CMK (cell line): ENCODE data around the gene OR6N1.

Experiments used
- DNase-seq: peaks from one replicate; pipeline ENCODE4 v3.0.0-alpha.2; 2010; ENCODE audit warnings: low read depth

Gene OR6N1, protein sequence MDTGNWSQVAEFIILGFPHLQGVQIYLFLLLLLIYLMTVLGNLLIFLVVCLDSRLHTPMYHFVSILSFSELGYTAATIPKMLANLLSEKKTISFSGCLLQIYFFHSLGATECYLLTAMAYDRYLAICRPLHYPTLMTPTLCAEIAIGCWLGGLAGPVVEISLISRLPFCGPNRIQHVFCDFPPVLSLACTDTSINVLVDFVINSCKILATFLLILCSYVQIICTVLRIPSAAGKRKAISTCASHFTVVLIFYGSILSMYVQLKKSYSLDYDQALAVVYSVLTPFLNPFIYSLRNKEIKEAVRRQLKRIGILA

GRCh38 chr1:158771950-158772866, at the start of gene OR6N1:
TSS of gene OR6N1 (minus strand) at chr1:158772195. CDS start at chr1:158766682, 5,513 bp downstream.
- DNase-seq = no peak

DNA sequence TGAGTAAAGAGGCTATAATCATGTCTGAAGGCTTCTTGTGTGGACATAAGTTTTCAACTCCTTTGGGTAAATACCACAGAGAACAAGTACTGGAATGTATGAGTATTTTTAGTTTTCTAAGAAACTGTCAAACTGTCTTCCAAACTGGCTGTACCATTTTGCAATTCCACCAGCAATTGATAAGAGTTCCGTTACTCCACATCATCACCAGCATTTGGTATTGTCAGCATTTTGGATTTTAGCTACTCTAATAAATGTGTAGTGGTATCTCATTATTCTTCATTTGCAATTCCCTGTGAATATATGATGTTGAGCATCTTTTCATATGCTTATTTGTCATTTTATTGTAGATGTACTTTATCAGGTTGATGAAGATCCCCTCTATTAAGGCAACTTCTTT, 49.7 kb upstream of the OR6N1 start:
- no peak for DNase-seq

DNA sequence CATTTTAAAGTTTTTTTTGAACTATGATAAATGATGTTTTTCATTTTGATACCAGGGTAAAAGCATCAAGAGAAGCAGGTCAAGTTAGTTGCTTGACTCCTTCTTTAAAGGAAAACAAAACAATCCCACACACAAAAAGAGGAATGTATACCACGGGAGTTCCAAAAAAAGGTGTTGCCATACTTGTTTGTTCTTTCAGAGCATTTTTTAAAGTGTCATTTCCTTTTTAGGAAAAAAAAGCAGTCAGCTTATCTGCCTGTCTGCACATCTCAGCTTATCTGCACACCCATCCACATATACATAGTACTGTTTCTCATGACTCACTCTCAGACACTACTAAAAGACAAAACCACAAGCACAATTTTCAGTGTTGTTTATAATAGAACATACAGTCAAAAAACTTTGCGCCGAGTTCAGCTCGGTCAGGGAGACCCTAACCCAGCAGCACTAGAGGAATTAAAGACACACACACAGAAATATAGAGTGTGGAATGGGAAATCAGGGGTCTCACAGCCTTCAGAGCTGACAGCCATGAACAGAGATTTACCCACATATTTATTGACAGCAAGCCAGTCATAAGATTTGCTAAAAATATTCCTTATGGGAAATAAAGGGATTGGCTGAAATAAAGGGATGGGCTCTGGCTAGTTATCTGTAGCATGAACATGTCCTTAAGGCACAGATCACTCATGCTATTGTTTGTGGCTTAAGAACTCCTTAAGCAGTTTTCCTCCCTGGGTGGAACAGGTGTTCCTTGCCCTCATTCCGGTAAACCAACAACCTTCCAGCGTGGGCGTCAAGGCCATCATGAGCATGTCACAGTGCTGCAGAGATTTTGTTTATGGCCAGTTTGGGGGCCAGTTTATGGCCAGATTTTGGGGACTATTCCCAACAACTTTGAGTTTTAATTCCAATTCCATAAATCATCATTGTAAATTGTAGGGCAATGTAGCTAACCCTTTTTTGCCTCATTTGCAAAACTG, 47.8 kb upstream of the OR6N1 start:
- no peak for DNase-seq

DNA sequence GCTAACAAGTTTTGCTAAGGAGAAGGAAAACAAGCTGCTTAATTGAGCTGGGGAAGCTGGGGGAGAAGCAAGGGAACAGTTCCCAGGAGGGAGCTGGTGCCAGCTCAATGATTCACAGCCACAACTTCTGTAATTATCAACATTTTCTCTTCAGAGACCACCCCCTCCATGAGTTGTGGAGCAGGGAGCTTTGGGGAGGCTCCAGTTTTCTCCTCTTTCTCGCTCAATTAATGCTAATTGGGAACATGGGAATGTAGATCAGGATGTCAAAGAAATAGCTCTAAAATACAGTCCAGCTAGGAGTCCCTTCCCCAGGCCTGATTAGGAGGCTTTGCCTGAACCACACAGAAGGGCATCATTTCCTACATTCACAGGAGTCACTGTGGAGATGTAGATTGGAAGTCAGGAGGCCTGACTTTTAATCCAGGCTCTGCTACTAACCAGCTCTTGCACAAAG, 47.0 kb upstream of the OR6N1 start:
- DNase-seq = no peak

DNA sequence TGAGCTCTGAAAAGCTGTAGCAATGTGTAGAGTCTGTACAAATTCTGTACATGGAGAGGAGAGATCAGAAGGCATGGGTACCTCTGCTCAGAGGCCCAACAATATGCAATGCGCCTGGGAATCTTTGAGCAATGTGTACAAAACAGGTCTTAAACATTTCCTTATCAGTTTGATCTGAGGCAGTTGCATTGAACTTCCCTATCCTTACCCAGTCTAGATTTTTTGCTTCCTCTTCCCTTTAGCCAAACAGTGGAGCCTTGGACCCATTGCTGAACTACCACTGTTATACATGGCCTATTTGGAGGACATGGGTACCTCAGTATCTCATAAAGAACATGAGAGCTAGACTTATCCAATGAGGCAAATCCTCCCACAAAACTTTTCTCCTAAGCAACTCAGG, 46.6 kb upstream of the OR6N1 start:
- DNase-seq = peak; percentile 32

DNA sequence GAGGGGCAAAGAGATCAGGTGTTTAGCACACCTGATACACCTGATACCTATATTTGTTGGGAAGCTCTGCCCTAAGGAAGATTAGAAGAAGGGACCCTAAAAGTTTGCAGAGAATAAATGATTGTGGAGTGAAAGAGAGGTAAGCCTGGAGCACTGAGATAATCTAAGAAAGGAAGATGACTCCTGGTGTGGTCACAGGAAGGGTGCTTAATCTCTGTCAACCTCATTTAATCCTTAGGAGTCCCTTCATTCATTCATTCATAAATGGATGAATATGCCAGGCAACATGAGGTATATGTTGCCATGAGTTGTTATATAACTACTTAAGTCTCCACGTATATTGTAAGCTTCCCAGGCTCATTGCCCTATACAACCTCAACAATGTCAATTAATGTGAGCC, 43.0 kb upstream of the OR6N1 start:
- DNase-seq = no peak

DNA sequence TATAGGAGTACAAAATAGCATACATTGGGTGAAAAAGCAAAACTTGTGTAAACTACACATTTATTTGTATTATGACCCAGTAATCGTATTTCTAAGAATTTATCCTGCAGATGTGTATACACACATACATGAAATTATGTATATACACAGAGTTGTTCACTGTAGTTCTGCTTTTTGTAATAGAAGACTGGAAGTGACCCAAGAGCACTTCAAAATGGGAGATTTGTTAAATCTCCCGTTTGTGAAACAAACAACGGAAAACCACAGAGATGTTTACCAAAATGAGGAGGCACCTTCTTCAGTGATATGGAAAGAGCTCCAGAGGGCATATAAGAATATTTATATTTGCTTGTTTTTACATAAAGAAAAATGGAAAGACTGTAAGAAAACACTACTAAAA, 41.2 kb upstream of the OR6N1 start:
- no peak for DNase-seq

DNA sequence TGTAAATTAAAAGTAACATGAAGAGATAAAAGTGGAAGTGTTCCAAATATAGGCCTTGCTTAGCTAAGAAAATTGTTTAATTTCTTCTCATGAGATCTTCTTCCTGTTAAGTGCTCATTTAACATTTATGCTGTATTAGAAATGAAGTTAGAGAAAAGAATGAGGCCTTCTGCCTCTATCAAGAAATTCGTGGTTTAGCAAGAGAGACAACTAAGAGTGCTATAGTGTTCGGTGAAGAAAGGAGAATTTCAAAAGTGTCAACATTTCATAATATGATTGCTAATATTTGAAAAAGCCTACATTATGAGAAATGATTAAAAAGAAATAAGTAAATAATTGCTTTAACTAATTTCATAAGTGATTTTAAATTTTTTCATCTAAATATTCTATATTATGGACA, 40.3 kb upstream of the OR6N1 start:
- no peak for DNase-seq

GRCh38 chr1:158810311-158810710, 38.3 kb upstream of the OR6N1 start:
- no peak for DNase-seq

DNA sequence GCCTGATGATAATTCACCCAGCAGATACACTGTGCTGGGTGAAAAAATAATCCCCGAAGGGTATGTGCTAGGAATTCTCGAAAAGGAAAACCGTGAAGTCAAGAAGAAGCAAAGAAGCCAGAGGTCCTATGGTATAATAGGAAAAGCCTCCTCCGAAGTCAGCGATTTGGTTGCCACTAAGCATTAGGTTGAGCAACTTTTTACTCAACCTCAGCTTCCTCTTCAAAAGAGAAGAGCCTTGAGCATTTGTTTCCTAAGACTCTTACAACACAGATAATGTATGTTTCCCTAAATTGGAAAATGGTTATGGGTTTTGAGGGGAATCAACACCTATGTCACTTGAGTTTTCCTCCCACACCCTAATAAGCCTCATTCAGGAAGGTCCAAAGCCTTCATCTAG, 37.9 kb upstream of the OR6N1 start:
- DNase-seq = no peak

GRCh38 chr1:158809256-158809655, 37.3 kb upstream of the OR6N1 start:
- DNase-seq = no peak

- DNase-seq = no peak
Observed at GRCh38 chr1:158806916-158807536, 35.0 kb upstream of the OR6N1 start.

DNA sequence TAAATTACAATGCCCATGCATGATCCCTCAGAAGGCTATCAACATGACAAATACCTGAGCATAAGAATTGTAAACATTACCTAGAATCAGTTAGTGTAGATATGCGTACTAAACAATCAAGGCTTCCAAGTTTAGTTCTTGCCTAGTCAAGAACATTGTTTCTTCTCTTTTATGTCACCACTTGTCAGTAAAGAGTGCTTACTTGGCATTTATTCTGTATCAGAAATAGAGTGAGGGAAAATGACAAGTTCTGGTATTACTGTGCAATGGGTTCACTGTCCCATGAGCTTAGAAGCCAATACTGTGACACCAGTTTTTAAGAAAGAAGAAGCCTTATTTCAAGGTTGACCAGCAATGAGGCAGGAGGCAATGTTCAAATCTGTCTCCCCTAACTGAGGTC, 31.7 kb upstream of the OR6N1 start:
- DNase-seq = no peak

DNA sequence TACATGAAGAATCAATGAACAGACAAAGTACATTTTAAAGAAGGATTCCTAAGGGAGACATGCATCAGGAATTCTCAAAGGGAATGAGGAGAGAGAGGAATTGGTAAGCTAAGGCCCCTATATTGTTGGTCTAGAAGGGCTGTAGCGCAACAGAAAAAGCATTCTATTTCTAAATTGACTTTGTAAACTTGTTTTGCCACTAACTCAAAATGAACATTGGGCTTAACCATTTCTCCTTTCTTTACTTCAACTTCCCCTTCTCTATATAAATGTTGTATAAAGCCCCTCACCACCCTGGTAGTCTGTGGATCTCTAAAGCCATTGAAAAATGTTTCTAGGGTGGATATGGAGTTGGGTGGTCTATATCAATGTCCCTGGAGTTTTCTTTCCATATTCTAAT, 29.4 kb upstream of the OR6N1 start:
- DNase-seq = no peak

- no peak for DNase-seq
Observed at GRCh38 chr1:158800526-158800925, 28.5 kb upstream of the OR6N1 start.

- no peak for DNase-seq
Observed at GRCh38 chr1:158799689-158800088, 27.7 kb upstream of the OR6N1 start.

DNA sequence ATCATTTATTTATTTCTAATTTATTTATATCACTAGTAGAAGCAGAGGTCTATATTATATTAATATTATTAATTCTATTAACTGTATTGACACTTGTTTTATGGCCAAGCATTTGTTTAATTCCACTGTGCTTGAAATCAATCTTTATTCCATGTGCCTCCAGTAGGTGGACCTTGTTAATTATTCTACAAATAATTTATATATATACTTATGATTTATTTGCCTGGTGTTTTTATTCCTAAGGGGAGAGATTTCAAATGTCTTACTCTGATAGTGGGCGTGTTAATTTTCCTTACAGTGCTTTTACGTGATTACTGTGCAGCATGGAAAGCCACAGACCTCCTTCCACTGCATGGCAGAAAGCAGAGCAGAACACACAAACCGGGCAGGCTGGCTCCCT, 26.5 kb upstream of the OR6N1 start:
- no peak for DNase-seq

DNA sequence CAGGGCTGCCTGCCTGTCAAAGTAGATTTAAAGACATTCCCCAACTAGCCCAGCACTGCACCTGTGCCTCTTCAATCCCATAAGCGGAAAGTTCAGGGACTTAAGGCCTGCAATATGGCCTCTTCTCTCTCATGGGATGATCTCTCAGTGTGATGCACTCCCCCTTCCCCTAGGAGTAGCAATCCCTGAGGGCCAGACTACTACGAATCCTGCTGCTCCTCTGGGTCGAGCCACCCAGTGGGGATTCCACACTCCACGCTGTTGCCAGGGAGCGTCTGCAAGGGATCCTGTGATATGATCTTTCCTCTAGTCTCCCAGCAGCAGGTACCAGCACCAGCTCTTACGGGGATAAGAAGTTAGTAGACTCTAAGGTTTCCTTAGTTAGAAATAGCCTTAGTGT, 22.3 kb upstream of the OR6N1 start:
- DNase-seq = no peak

DNA sequence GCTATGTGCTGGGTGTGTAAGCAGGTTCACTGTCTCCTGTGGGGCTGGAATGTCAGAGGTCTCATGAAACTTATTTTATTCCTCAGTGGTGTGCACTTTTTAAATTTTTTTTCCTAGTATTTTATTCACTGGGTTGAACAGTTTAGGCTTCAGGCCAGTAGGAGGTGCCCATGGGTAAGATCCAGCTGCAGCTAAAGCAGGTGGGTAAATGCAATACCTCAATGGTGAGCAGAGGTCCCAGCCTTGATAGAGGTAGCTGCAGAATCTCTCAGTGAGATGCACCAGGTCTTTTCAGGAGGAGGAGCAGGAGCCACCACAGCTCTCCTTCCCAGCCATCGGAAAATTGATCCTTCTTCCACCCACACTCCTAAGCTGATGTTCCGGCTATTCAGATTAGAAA, 21.6 kb upstream of the OR6N1 start:
- DNase-seq = no peak

- DNase-seq = no peak
Observed at GRCh38 chr1:158781104-158781503, 9.1 kb upstream of the OR6N1 start, which contains the start of gene OR6N2. TSS of gene OR6N2 (minus strand) at chr1:158781204. CDS start at chr1:158777635, 3,569 bp downstream.

DNA sequence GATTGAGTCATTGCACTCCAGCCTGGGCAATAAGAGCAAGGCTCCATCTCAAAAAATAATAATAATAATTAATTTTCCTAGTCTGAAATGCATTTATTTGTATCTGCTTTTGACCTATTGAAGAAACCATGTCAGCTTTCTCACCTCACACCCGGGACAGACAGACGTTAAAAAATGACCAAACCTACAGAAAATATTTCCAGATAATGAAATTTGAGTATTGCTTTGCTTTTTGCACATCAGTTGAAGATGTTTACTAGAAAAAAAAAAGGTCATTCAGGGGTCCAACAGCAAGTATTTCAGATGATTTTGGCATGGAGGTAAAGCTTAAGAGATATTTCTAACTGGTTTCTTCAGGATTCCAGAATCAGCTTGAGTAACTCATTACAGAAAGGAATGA, 17.6 kb downstream of the OR6N1 start, which contains the start of gene OR6K6:
OR6K6 (plus strand) TSS at position 301 of the 400 bp plus-strand sequence. CDS start 168 bp downstream, outside the sequence.
- no peak for DNase-seq
